PFSK-1 (cell line): Measurements from ENCODE around the gene KIAA2012.

Experiments used
- FOXP2 ChIP-seq: optimal IDR thresholded peaks from 2 replicates; pipeline ENCODE3; 2011; ENCODE audit warnings: borderline replicate concordance, control low read depth, inconsistent platforms; ENCODE audit not compliant: insufficient read depth; ENCODE audit errors: extremely low read length, extremely low read depth
- POLR2AphosphoS5 ChIP-seq: IDR thresholded peaks from 2 replicates; pipeline ENCODE4 v1.6.1; 2012; ENCODE audit warnings: low read depth, mild to moderate bottlenecking, control low read depth, low read length, moderate library complexity
- REST ChIP-seq, 2 experiments: IDR thresholded peaks; 2 replicates each; pipeline versions ENCODE4 v1.6.1 to v1.8.0; 2011 to 2012; ENCODE audit warnings: low read depth in 2 of 2, low read length in 2 of 2, control low read depth in 1 of 2, inconsistent platforms in 1 of 2, mild to moderate bottlenecking in 1 of 2, moderate library complexity in 1 of 2; ENCODE audit not compliant: insufficient read depth in 1 of 2
- SIN3A ChIP-seq: IDR thresholded peaks from 2 replicates; pipeline ENCODE4 v1.6.1; 2012; ENCODE audit warnings: mild to moderate bottlenecking, low read length, moderate library complexity, borderline replicate concordance; ENCODE audit not compliant: insufficient read depth
- TAF1 ChIP-seq: IDR thresholded peaks from 2 replicates; pipeline ENCODE4 v1.6.1; 2012; ENCODE audit warnings: low read length, control low read depth, borderline replicate concordance; ENCODE audit not compliant: insufficient read depth

Gene KIAA2012

DNA sequence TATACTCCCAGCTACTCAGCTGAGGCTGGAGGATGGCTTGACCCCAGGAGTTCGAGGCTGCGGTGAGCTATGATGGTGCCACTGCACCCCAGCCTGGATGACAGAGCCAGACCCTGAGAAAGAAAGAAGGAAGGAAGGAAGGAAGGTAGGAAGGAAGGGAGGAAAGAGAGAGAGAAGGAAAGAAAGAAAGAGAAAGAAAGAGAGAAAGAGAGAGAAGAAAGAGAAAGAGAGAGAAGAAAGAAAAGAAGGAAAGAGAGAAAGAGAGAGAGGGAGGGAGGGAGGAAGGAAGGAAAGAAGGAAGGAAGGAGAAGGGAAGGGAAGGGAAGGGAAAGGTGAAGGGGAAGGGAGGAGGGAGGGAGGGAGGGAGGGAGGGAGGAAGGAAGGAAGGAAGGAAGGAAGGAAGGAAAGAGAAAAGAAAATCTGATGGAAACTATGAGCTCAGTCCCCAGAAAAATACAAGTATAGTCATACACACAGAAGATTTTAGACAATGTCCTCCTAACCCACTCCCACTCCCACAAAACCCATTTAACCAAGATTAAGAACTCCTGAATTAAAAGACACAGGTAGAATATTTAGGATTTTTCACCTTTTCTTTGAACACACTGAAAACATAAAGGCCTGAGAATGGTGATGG is 23.8 kb upstream of the KIAA2012 start:
- TF ChIP-seq SIN3A (no peak), POLR2AphosphoS5 (no peak), FOXP2 (no peak), TAF1 (no peak), REST (IDR thresholded peaks at IDR 0.05; ENCODE audit: insufficient read depth in 1 of 2, low read depth in 2 of 2, low read length in 2 of 2) (no peak)

- TF ChIP-seq TAF1 = no peak
- TF ChIP-seq FOXP2 = no peak
- no peak for TF ChIP-seq POLR2AphosphoS5
- TF ChIP-seq REST (IDR thresholded peaks at IDR 0.05; ENCODE audit: insufficient read depth in 1 of 2, low read depth in 2 of 2, low read length in 2 of 2) = no peak
- no peak for TF ChIP-seq SIN3A
Measured at GRCh38 chr2:202049840-202050239, 23.2 kb upstream of the KIAA2012 start.

GRCh38 chr2:202050652-202051051 is 22.4 kb upstream of the KIAA2012 start:
- TF ChIP-seq POLR2AphosphoS5 (no peak), SIN3A (no peak), REST (IDR thresholded peaks at IDR 0.05; ENCODE audit: insufficient read depth in 1 of 2, low read depth in 2 of 2, low read length in 2 of 2) (no peak), FOXP2 (no peak), TAF1 (no peak)

- TF ChIP-seq POLR2AphosphoS5 (no peak), FOXP2 (no peak), REST (IDR thresholded peaks at IDR 0.05; ENCODE audit: insufficient read depth in 1 of 2, low read depth in 2 of 2, low read length in 2 of 2) (no peak), SIN3A (no peak), TAF1 (no peak)
Measured at GRCh38 chr2:202051499-202052161, 21.4 kb upstream of the KIAA2012 start.
